Measurements from ENCODE around the gene ASS1.
A peak's percentile ranks its signal among the peaks of the same experiment; 100 is the strongest.

Gene ASS1

GRCh38 chr9:130437011-130437789 lies 7.6 kb upstream of the ASS1 start:
- DNase-seq, result no peak

- DNase-seq, result no peak
These were observed 6.3 kb upstream of the ASS1 start for GRCh38 chr9:130438382-130438981.

- DNase-seq, result no peak
These were observed 3.7 kb upstream of the ASS1 start for GRCh38 chr9:130441031-130441430.

GRCh38 chr9:130442746-130443455 lies 1.9 kb upstream of the ASS1 start:
- DNase-seq, result no peak

GRCh38 chr9:130443456-130443801 lies 1.3 kb upstream of the ASS1 start:
- no peak for DNase-seq

- DNase-seq, result no peak
These were observed 795 bp upstream of the ASS1 start for GRCh38 chr9:130443840-130444492.

GRCh38 chr9:130445268-130445983 lies 665 bp downstream of the ASS1 start:
- no peak for DNase-seq

GRCh38 chr9:130446101-130446861 lies 1.5 kb downstream of the ASS1 start:
- peak; percentile 33 to 66 for DNase-seq

- no peak for DNase-seq
These were observed 2.5 kb downstream of the ASS1 start for GRCh38 chr9:130447193-130447816.

- DNase-seq, result no peak
These were observed 3.4 kb downstream of the ASS1 start for GRCh38 chr9:130448035-130448624.

- no peak for DNase-seq
These were observed 4.2 kb downstream of the ASS1 start for GRCh38 chr9:130448771-130449603.

- DNase-seq, result no peak
These were observed 5.7 kb downstream of the ASS1 start for GRCh38 chr9:130450344-130451003.

- no peak for DNase-seq
These were observed 6.2 kb downstream of the ASS1 start for GRCh38 chr9:130451004-130451390.

GRCh38 chr9:130451509-130452388 lies 7.0 kb downstream of the ASS1 start:
- DNase-seq, result peak; percentile 83 to 93

GRCh38 chr9:130452835-130453234 lies 8.1 kb downstream of the ASS1 start:
- DNase-seq, result no peak

- no peak for DNase-seq
These were observed 8.7 kb downstream of the ASS1 start for GRCh38 chr9:130453487-130453886.

- DNase-seq, result no peak
These were observed 9.5 kb downstream of the ASS1 start for GRCh38 chr9:130454096-130454811.

- no peak for DNase-seq
These were observed 10.1 kb downstream of the ASS1 start for GRCh38 chr9:130454812-130455325.

All from NCI-H446 (cell line).